H9 (cell line): ENCODE measurements around the gene POFUT1. TPM values are rescaled to one million over a fixed set of nuclear protein-coding genes. Genes with fewer than 3 reads are reported as not detected.

Experiments used
- DNase-seq: peaks from one replicate; pipeline ENCODE4 v3.0.0-alpha.2; 2017
- H2AFZ ChIP-seq: one replicate; pipeline ENCODE4 v1.6.1; 2013; ENCODE audit warnings: mild to moderate bottlenecking, low read length, control low read depth, moderate library complexity
- H2AK5ac ChIP-seq: 2 replicates; pipeline ENCODE4 v1.6.1; 2013; ENCODE audit warnings: low read length, control low read depth, mixed read lengths; ENCODE audit not compliant: insufficient read length
- H2BK120ac ChIP-seq: one replicate; pipeline ENCODE4 v1.6.1; 2013; ENCODE audit warnings: low read depth, mild to moderate bottlenecking, low read length, control low read depth, inconsistent platforms; ENCODE audit not compliant: poor library complexity, severe bottlenecking
- H2BK12ac ChIP-seq: 2 replicates; pipeline ENCODE4 v1.6.1; 2013; ENCODE audit warnings: low read length, control low read depth, mixed read lengths, low read depth; ENCODE audit not compliant: insufficient read length
- H2BK15ac ChIP-seq: 2 replicates; pipeline ENCODE4 v1.6.1; 2013; ENCODE audit warnings: low read depth, low read length, control low read depth
- H2BK20ac ChIP-seq: one replicate; pipeline ENCODE4 v1.6.1; 2013; ENCODE audit warnings: low read depth, mild to moderate bottlenecking, low read length, control low read depth, inconsistent platforms; ENCODE audit not compliant: poor library complexity, severe bottlenecking
- H2BK5ac ChIP-seq: 2 replicates; pipeline ENCODE4 v1.6.1; 2013; ENCODE audit warnings: low read length, control low read depth, mixed read lengths; ENCODE audit not compliant: insufficient read length
- H3K14ac ChIP-seq: 2 replicates; pipeline ENCODE4 v1.6.1; 2013; ENCODE audit warnings: low read length, control low read depth; ENCODE audit not compliant: insufficient read depth
- H3K18ac ChIP-seq: 2 replicates; pipeline ENCODE4 v1.6.1; 2013; ENCODE audit warnings: low read depth, mild to moderate bottlenecking, mixed read lengths, low read length, control low read depth; ENCODE audit not compliant: insufficient read length
- H3K23ac ChIP-seq: 2 replicates; pipeline ENCODE4 v1.6.1; 2013; ENCODE audit warnings: low read length, control low read depth, mixed read lengths, low read depth; ENCODE audit not compliant: insufficient read length
- H3K23me2 ChIP-seq: 2 replicates; pipeline ENCODE4 v1.6.1; 2013; ENCODE audit warnings: low read depth, mild to moderate bottlenecking, mixed read lengths, low read length, control low read depth; ENCODE audit not compliant: insufficient read length, poor library complexity, severe bottlenecking
- H3K27ac ChIP-seq: 2 replicates; pipeline ENCODE4 v1.5.1; 2013; ENCODE audit warnings: low read length, control low read depth, mixed read lengths, low read depth; ENCODE audit not compliant: insufficient read length
- H3K27me3 ChIP-seq: 2 replicates; pipeline ENCODE4 v1.6.1; 2013; ENCODE audit warnings: low read length, control low read depth, inconsistent platforms; ENCODE audit not compliant: insufficient read depth
- H3K4ac ChIP-seq: 2 replicates; pipeline ENCODE4 v1.6.1; 2013; ENCODE audit warnings: low read depth, mild to moderate bottlenecking, control low read depth, inconsistent platforms, low read length, moderate library complexity
- H3K4me1 ChIP-seq: 2 replicates; pipeline ENCODE4 v1.6.1; 2013; ENCODE audit warnings: low read length, control low read depth, inconsistent platforms; ENCODE audit not compliant: insufficient read depth
- H3K4me2 ChIP-seq: 2 replicates; pipeline ENCODE4 v1.6.1; 2013; ENCODE audit warnings: low read length, control low read depth, mixed read lengths; ENCODE audit not compliant: insufficient read length, insufficient read depth
- H3K56ac ChIP-seq: 2 replicates; pipeline ENCODE4 v1.6.1; 2013; ENCODE audit warnings: low read depth, mild to moderate bottlenecking, mixed read lengths, low read length, control low read depth; ENCODE audit not compliant: insufficient read length
- H3K79me1 ChIP-seq: 2 replicates; pipeline ENCODE4 v1.6.1; 2013; ENCODE audit warnings: low read depth, mild to moderate bottlenecking, moderate library complexity, low read length, control low read depth, inconsistent platforms; ENCODE audit not compliant: insufficient read depth, poor library complexity, severe bottlenecking
- H3K79me2 ChIP-seq: 2 replicates; pipeline ENCODE4 v1.6.1; 2013; ENCODE audit warnings: low read length, control low read depth, inconsistent platforms; ENCODE audit not compliant: insufficient read depth
- H3K9ac ChIP-seq: 2 replicates; pipeline ENCODE4 v1.6.1; 2013; ENCODE audit warnings: low read length, control low read depth, mixed read lengths; ENCODE audit not compliant: insufficient read length; ENCODE audit errors: extremely low read depth
- H3K9me3 ChIP-seq: one replicate; pipeline ENCODE4 v1.6.1; 2013; ENCODE audit warnings: low read depth, low read length, inconsistent platforms; ENCODE audit not compliant: control insufficient read depth
- H3T11ph ChIP-seq: one replicate; pipeline ENCODE4 v1.6.1; 2013; ENCODE audit warnings: mild to moderate bottlenecking, low read length, control low read depth, inconsistent platforms
- H4K20me1 ChIP-seq: one replicate; pipeline ENCODE4 v1.6.1; 2013; ENCODE audit not compliant: control insufficient read depth, insufficient read length, insufficient read depth
- H4K5ac ChIP-seq: 2 replicates; pipeline ENCODE4 v1.6.1; 2013; ENCODE audit warnings: low read depth, mild to moderate bottlenecking, mixed read lengths, low read length, control low read depth; ENCODE audit not compliant: insufficient read length
- H4K8ac ChIP-seq: replicated peaks from 2 replicates; pipeline ENCODE4 v1.6.1; 2013; ENCODE audit warnings: low read length, control low read depth, mixed read lengths, low read depth; ENCODE audit not compliant: insufficient read length
- H4K91ac ChIP-seq: 2 replicates; pipeline ENCODE4 v1.6.1; 2013; ENCODE audit warnings: low read depth, mild to moderate bottlenecking, moderate library complexity, mixed read lengths, low read length, control low read depth; ENCODE audit not compliant: insufficient read length
- H3K27ac Mint-ChIP-seq, 3 experiments: 2 replicates in 2 of 3; 3 replicates in 1 of 3; pipeline ENCODE4 v1.8.0; 2020 to 2021; ENCODE audit warnings: mixed read lengths in 3 of 3, mild to moderate bottlenecking in 1 of 3, moderate library complexity in 1 of 3
- H3K27me3 Mint-ChIP-seq: 2 replicates; pipeline ENCODE4 v1.8.0; 2021; ENCODE audit warnings: low read depth, mild to moderate bottlenecking, moderate library complexity, mixed read lengths
- H3K36me3 Mint-ChIP-seq, 3 experiments: 2 replicates in 2 of 3; 3 replicates in 1 of 3; pipeline ENCODE4 v1.8.0; 2020 to 2021; ENCODE audit warnings: low read depth in 3 of 3, mixed read lengths in 3 of 3; ENCODE audit not compliant: insufficient read depth in 1 of 3
- H3K4me1 Mint-ChIP-seq, 2 experiments: 2 replicates each; pipeline ENCODE4 v1.8.0; 2020; ENCODE audit warnings: mixed read lengths in 2 of 2
- H3K4me3 Mint-ChIP-seq, 2 experiments: 2 replicates in 1 of 2; 3 replicates in 1 of 2; pipeline ENCODE4 v1.8.0; 2020 to 2021; ENCODE audit warnings: mild to moderate bottlenecking in 2 of 2, mixed read lengths in 2 of 2, moderate library complexity in 1 of 2
- H3K9me3 Mint-ChIP-seq, 2 experiments: 2 replicates in 1 of 2; 3 replicates in 1 of 2; pipeline ENCODE4 v1.8.0; 2020; ENCODE audit warnings: mild to moderate bottlenecking in 2 of 2, mixed read lengths in 2 of 2, moderate library complexity in 1 of 2
- CTCF ChIP-seq: fragments of 200-600 bp; sonication (generic); conservative IDR thresholded peaks from 3 replicates; pipeline ENCODE4 v1.8.0; 2021; ENCODE audit warnings: antibody characterized with exemption, mild to moderate bottlenecking
- WGBS: extraction: QIAGEN DNeasy Blood & Tissue Kit; methylation state at CpG from one replicate; pipeline ENCODE4 v1.1.7; 2013; ENCODE audit warnings: missing lambda C conversion rate, low lambda C conversion rate, mixed read lengths; ENCODE audit not compliant: insufficient read length; ENCODE audit errors: extremely low coverage; 5-methylcytosine and 5-hydroxymethylcytosine counted together
- total RNA-seq: library from RNA; stranded (reverse); gene quantifications from 2 replicates; pipeline ENCODE4 v1.2.1, GENCODE V29; 2021

The POFUT1 gene
- total RNA-seq, 1 experiment from 2014 or later = 41.2 TPM

GRCh38 chr20:32167552-32167951, 40.1 kb upstream of the POFUT1 start:
- Histone ChIP-seq H2BK120ac (no peak overlapping the region), H4K91ac (no peak overlapping the region), H3K79me2 (no peaks in the 10 kb centered on the region), H3K23me2 (no peaks in the 10 kb centered on the region), H3K18ac (no peak overlapping the region), H3K14ac (no peak overlapping the region), H3K9ac (no peak overlapping the region), H4K8ac (no peak overlapping the region), H3K4me2 (no peak overlapping the region), H3T11ph (no peak overlapping the region), H3K9me3 (no peaks in the 10 kb centered on the region), H4K20me1 (no peaks in the 10 kb centered on the region), H3K56ac (no peak overlapping the region), H2BK20ac (no peak overlapping the region), H3K4ac (no peak overlapping the region), H2BK5ac (no peak overlapping the region), H2AK5ac (no peak overlapping the region), H3K4me1 (no peaks in the 10 kb centered on the region; the same call in 1 of the 2 replicates), H3K79me1 (no peaks in the 10 kb centered on the region), H3K27ac (no peak overlapping the region), H2BK12ac (no peak overlapping the region), H2AFZ (no peak overlapping the region), H4K5ac (no peak overlapping the region), H3K23ac (no peak overlapping the region), H2BK15ac (no peak overlapping the region), H3K27me3 (no peaks in the 10 kb centered on the region)
- H3K36me3 Mint-ChIP-seq = peaks cover 20 to 41% (median 32%) of the 10 kb centered on the region in 3 experiments; a peak in 6 of 7 replicates
- no peak for TF ChIP-seq CTCF
- no peaks in the 10 kb centered on the region for H3K27me3 Mint-ChIP-seq
- no peaks in the 10 kb centered on the region; a peak in 1 of 5 replicates for H3K9me3 Mint-ChIP-seq
- no peak overlapping the region; a peak in 1 of 7 replicates for H3K27ac Mint-ChIP-seq
- WGBS = no CpG with 5 or more reads among the region's 4 CpGs
- H3K4me3 Mint-ChIP-seq = no peak overlapping the region
- DNase-seq = no peak
- peaks cover 8 to 9% of the 10 kb centered on the region in 2 experiments for H3K4me1 Mint-ChIP-seq
